ENCODE measurements around the gene EMX1. TPM values are rescaled to one million over a fixed set of nuclear protein-coding genes. Genes with fewer than 3 reads are reported as not detected.

Gene EMX1
- total and polyA plus RNA-seq, 2 experiments from 2014 or later = not detected

- Histone ChIP-seq H3K9me3 (ENCODE audit: low read depth) (no peaks in the 10 kb centered on the region), H3K79me2 (ENCODE audit: insufficient read depth) (no peaks in the 10 kb centered on the region), H3K36me3 (ENCODE audit: low read depth) (no peaks in the 10 kb centered on the region), H3K9ac (no peak overlapping the region), H3F3A (ENCODE audit: insufficient read depth) (no peaks in the 10 kb centered on the region), H2AFZ (no peak overlapping the region), H3K4me2 (ENCODE audit: unreplicated experiment) (no peak overlapping the region), H3K27me3 (replicated peaks; ENCODE audit: insufficient read depth) (no peaks in the 10 kb centered on the region), H3K4me1 (ENCODE audit: insufficient read depth) (peaks cover 12% of the 10 kb centered on the region), H3K9me2 (ENCODE audit: insufficient read depth) (no peaks in the 10 kb centered on the region), H4K20me1 (ENCODE audit: insufficient read depth) (no peaks in the 10 kb centered on the region), H3K4me3 (no peak overlapping the region), H3K27ac (no peak overlapping the region)
- TF ChIP-seq EZH2phosphoT487 (IDR thresholded peaks at IDR 0.05; ENCODE audit: insufficient read depth, low read depth) (no peak), EZH2 (IDR thresholded peaks at IDR 0.05; ENCODE audit: insufficient read depth, poor library complexity, severe bottlenecking) (no peak)
- WGBS, 2 experiments (ENCODE audit: low coverage in 1 of 2, low lambda C conversion rate in 2 of 2, missing lambda C conversion rate in 2 of 2) = 94 to 95% methylated on average over 10 to 16 of the region's 16 CpGs
- in situ Hi-C loops (cut with MboI) = no loop called here
- no peak for DNase-seq
Measured at GRCh38 chr2:72944804-72945449, 27.6 kb downstream of the EMX1 start.

GRCh38 chr2:72945450-72946019, 28.2 kb downstream of the EMX1 start:
- no peaks in the 10 kb centered on the region for H3K9me3 ChIP-seq (ENCODE audit: low read depth)
- H3K36me3 ChIP-seq (ENCODE audit: low read depth) = no peaks in the 10 kb centered on the region
- no peak overlapping the region for H3K4me2 ChIP-seq (ENCODE audit: unreplicated experiment)
- TF ChIP-seq EZH2 (IDR thresholded peaks at IDR 0.05; ENCODE audit: insufficient read depth, poor library complexity, severe bottlenecking) (no peak), EZH2phosphoT487 (IDR thresholded peaks at IDR 0.05; ENCODE audit: insufficient read depth, low read depth) (no peak)
- no peaks in the 10 kb centered on the region for H3K27me3 ChIP-seq (replicated peaks; ENCODE audit: insufficient read depth)
- in situ Hi-C loops (cut with MboI) = no loop called here
- no peak overlapping the region for H2AFZ ChIP-seq
- peaks cover 10% of the 10 kb centered on the region for H3K4me1 ChIP-seq (ENCODE audit: insufficient read depth)
- DNase-seq = no peak
- H3K9me2 ChIP-seq (ENCODE audit: insufficient read depth) = no peaks in the 10 kb centered on the region
- WGBS, 2 experiments (ENCODE audit: low coverage in 1 of 2, low lambda C conversion rate in 2 of 2, missing lambda C conversion rate in 2 of 2) = 89 to 90% methylated on average over 9 of the region's 9 CpGs
- no peaks in the 10 kb centered on the region for H3K79me2 ChIP-seq (ENCODE audit: insufficient read depth)
- H3F3A ChIP-seq (ENCODE audit: insufficient read depth) = no peaks in the 10 kb centered on the region
- no peak overlapping the region for H3K27ac ChIP-seq
- no peak overlapping the region for H3K9ac ChIP-seq
- H4K20me1 ChIP-seq (ENCODE audit: insufficient read depth) = no peaks in the 10 kb centered on the region
- H3K4me3 ChIP-seq = no peak overlapping the region

DNA sequence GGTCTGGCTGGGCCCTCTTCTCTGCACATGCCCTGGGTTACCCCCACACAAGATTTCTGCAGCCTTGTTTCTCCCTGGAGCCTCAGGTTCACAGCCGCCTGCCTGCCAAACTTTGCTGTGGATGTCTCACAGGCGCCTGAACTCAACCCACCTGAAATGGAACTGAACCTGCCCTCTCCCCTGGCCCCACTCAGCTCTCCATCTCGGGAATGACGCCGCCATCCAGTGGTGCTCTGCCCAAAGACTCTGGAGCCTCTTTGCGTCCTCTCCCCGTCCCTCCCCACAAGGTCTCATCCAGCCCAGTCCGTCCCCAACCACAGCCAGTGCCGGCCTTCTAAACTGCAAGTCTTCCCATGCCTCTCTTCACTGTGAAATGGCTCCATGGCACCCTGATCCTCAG, 29.1 kb downstream of the EMX1 start:
- no peaks in the 10 kb centered on the region for H3K27me3 ChIP-seq (replicated peaks; ENCODE audit: insufficient read depth)
- 96% methylated on average over 9 of the region's 9 CpGs for WGBS, 2 experiments (ENCODE audit: low coverage in 1 of 2, low lambda C conversion rate in 2 of 2, missing lambda C conversion rate in 2 of 2)
- TF ChIP-seq EZH2phosphoT487 (IDR thresholded peaks at IDR 0.05; ENCODE audit: insufficient read depth, low read depth) = no peak
- no peak for TF ChIP-seq EZH2 (IDR thresholded peaks at IDR 0.05; ENCODE audit: insufficient read depth, poor library complexity, severe bottlenecking)
- no peak overlapping the region for H3K4me2 ChIP-seq (ENCODE audit: unreplicated experiment)
- no peak overlapping the region for H2AFZ ChIP-seq
- H3K9ac ChIP-seq = no peak overlapping the region
- no peaks in the 10 kb centered on the region for H3K36me3 ChIP-seq (ENCODE audit: low read depth)
- no peaks in the 10 kb centered on the region for H3K9me3 ChIP-seq (ENCODE audit: low read depth)
- no peak for DNase-seq
- H3F3A ChIP-seq (ENCODE audit: insufficient read depth) = no peaks in the 10 kb centered on the region
- no peaks in the 10 kb centered on the region for H3K79me2 ChIP-seq (ENCODE audit: insufficient read depth)
- no peak overlapping the region for H3K27ac ChIP-seq
- H3K9me2 ChIP-seq (ENCODE audit: insufficient read depth) = no peaks in the 10 kb centered on the region
- H3K4me3 ChIP-seq = no peak overlapping the region
- H4K20me1 ChIP-seq (ENCODE audit: insufficient read depth) = no peaks in the 10 kb centered on the region
- H3K4me1 ChIP-seq (ENCODE audit: insufficient read depth) = peaks cover under 1% of the 10 kb centered on the region; the same call in 1 of the 2 replicates
- in situ Hi-C loops (cut with MboI) = no loop called here

DNA sequence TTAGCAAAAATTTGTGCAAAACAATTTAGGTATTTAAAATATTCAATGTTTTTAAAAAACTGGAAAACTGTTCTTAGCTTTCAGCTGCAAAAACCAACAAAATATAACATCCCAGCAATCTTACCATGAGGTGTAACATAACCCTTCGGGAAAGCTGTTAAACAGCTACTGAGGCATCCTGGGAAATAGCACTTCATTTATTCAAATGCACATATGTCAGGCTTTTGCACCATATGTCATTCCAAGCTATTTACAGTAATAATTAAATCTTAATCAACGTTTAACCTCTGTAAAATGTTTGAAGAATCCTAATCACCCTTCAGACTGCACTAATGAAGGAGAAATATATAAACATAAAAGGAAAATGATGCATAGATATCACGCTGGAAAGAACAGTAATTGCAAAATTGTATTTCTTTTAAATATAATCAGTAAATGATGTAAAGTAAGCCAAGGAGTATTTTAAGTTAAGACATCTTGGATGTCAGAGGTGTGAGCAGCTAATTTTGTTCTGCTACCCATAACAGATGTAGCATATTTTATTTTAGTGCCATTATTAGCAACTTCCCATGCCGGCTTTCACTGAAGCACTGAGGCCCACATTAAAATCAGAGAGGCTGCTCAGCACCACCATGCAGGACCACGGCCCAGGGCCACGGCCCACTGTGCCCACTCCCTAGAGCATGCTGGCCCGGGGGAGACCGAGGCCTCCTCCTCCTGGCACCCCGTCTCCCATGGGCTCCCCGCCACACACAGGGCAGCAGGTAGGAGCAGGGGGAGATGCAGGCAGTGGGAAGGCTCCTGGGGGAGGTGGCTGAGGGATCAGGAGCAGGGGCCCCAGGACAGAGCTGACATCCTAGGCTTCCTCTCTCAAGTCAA, 30.9 kb downstream of the EMX1 start:
- no peaks in the 10 kb centered on the region for H3K4me1 ChIP-seq (ENCODE audit: insufficient read depth)
- no peaks in the 10 kb centered on the region for H3K27me3 ChIP-seq (replicated peaks; ENCODE audit: insufficient read depth)
- H3K27ac ChIP-seq = no peak overlapping the region
- no peaks in the 10 kb centered on the region for H3K9me3 ChIP-seq (ENCODE audit: low read depth)
- no peaks in the 10 kb centered on the region for H3K79me2 ChIP-seq (ENCODE audit: insufficient read depth)
- H3K9me2 ChIP-seq (ENCODE audit: insufficient read depth) = no peaks in the 10 kb centered on the region
- no peaks in the 10 kb centered on the region for H3F3A ChIP-seq (ENCODE audit: insufficient read depth)
- WGBS, 2 experiments (ENCODE audit: low coverage in 1 of 2, low lambda C conversion rate in 2 of 2, missing lambda C conversion rate in 2 of 2) = 97 to 99% methylated on average over 10 of the region's 10 CpGs
- TF ChIP-seq EZH2phosphoT487 (IDR thresholded peaks at IDR 0.05; ENCODE audit: insufficient read depth, low read depth) = no peak
- H3K4me2 ChIP-seq (ENCODE audit: unreplicated experiment) = no peak overlapping the region
- in situ Hi-C loops (cut with MboI) = no loop called here
- no peaks in the 10 kb centered on the region for H3K36me3 ChIP-seq (ENCODE audit: low read depth)
- no peaks in the 10 kb centered on the region for H4K20me1 ChIP-seq (ENCODE audit: insufficient read depth)
- H3K4me3 ChIP-seq = no peak overlapping the region
- DNase-seq = no peak
- H3K9ac ChIP-seq = no peak overlapping the region
- H2AFZ ChIP-seq = no peak overlapping the region
